OCI-LY3 (cell line): Measurements from ENCODE around the gene ZNF516.

Source experiments
- EZH2phosphoT487 ChIP-seq: fragments of 200-600 bp; shearing (Covaris generic); IDR thresholded peaks from 2 replicates; pipeline ENCODE4 v1.6.1; 2018; ENCODE audit warnings: antibody characterized with exemption, mixed run types, low read depth
- TF ChIP-seq, protein P1 (sequence below): fragments of 200-600, 300-600 bp; sonication (generic); IDR thresholded peaks from 2 replicates; pipeline ENCODE4 v1.5.1; 2014; ENCODE audit warnings: antibody characterized with exemption, low read length, low read depth

DNA sequence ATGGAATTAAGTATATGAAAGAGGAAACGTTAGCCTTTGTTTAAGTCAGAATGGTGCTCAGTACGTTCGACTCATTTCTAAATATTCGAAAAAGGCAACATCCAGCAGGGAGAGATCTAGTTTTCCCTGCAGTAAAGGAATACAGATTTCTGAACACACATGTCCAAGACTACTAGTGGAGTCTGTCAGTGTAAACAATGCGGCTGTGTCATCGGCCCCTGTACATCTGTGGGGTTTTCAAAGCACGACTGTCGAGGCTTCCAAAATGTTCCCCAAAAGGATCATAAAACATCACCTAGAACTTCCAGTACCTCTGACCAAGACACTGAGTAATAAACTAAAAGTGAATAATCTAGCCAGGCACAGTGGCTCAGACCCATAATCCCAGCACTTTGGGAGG lies 112.8 kb downstream of the ZNF516 start:
- TF ChIP-seq, protein P1, sequence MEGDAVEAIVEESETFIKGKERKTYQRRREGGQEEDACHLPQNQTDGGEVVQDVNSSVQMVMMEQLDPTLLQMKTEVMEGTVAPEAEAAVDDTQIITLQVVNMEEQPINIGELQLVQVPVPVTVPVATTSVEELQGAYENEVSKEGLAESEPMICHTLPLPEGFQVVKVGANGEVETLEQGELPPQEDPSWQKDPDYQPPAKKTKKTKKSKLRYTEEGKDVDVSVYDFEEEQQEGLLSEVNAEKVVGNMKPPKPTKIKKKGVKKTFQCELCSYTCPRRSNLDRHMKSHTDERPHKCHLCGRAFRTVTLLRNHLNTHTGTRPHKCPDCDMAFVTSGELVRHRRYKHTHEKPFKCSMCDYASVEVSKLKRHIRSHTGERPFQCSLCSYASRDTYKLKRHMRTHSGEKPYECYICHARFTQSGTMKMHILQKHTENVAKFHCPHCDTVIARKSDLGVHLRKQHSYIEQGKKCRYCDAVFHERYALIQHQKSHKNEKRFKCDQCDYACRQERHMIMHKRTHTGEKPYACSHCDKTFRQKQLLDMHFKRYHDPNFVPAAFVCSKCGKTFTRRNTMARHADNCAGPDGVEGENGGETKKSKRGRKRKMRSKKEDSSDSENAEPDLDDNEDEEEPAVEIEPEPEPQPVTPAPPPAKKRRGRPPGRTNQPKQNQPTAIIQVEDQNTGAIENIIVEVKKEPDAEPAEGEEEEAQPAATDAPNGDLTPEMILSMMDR = no peak
- TF ChIP-seq EZH2phosphoT487 = no peak
